Activated CD8-positive, alpha-beta memory T cell treated with anti-CD3 and anti-CD28 coated beads, Interleukin-2, amount 50 U/mL, for 4 hours (primary cell): ENCODE data around the gene SUCNR1.
"Not testable (repeated sequence)": the region's sequence is repeated elsewhere in the genome, so short reads cannot be mapped to it uniquely, and the experiment has no call there.

Source experiments
- DNase-seq: peaks from one replicate; pipeline ENCODE4 v3.0.0-alpha.2; 2020

SUCNR1 gene

DNA sequence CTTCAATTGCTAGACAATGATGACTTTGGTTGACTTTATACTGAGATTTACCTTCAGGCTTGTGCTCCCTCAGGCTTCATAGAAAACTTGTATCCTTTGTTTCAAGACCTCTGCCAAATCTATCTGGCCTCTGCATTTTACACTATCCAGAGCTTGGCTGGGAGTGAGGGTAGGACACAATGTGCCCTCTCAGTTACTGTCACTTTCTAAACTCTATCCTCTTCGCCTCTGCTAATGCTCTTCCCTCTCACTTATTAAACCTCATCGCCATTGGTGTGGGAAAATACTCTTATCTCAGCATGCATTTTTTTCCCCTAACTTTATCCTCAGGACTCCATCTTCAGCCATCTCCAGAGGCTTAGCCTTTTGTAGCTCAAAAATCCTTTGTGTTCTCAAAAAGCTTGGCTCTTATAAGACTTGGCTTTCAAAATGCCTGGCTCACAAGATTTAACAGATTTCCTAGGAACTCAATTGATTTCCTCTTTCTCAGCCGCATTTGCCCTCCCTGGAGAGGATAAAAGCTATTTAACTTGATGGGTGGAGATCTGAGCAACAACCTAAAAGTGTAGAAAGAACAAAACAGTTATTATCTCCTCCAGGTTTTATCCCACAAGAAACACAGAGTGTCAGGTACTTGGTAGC lies 28.3 kb downstream of the SUCNR1 start:
- no peak for DNase-seq

DNA sequence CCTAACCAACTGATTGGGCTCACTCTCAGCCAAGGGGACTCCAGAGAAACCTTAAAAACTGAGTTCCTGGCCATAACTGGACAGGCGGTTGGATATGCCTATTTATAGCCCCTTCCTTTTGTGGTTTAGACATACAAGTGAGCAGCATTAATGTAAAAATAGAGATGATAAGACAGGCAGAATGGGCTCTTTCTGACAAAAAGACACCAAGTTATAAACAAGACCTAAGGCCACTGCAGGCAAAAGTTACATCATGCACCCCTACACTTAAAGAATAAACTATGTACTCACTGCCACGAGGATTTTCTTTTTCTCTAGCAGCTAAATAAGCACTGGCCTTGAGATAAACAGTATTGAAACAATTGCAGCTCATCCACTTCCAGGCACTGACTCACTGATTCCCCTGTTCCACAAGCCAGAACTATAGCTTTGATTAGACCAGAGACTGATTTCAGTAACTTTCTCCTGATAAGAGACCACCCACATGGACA lies 30.1 kb downstream of the SUCNR1 start:
- DNase-seq = no peak

DNA sequence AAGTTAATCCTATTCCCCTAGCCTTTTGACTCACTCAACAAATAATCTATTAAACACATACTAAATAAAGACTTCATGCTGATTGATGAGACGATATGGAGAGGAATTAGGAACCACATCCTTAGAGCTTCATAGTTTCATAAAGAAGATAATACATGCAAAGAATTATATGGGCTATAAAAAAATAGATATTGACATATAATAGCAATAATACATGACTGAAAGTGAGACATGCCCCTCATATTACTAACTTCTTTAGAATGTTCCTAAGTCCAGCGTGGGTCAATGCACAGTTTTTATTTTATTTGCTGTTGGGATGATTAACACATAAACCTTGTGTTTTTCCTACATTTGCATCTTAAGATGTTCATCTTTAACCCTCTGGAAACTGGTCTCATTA lies 32.2 kb downstream of the SUCNR1 start:
- no peak for DNase-seq

DNA sequence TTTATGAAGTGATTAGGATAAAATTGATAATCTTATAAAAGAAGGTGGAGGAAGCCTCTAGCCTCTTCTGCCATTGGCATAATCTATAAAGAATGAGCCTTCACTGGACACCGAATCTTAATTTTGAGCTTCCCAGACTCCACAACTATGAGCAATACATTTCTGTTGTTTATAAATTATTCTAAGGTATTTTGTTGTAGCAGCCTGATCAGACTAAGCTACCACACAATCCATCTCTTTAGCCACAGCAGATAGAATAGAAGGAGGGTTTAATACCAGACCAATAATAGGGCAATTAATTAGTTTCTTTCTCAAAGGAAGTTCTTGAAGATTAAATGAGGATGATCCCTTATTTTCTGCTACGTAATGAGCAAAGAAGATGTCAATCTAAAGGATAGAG lies 33.3 kb downstream of the SUCNR1 start:
- DNase-seq = no peak

DNA sequence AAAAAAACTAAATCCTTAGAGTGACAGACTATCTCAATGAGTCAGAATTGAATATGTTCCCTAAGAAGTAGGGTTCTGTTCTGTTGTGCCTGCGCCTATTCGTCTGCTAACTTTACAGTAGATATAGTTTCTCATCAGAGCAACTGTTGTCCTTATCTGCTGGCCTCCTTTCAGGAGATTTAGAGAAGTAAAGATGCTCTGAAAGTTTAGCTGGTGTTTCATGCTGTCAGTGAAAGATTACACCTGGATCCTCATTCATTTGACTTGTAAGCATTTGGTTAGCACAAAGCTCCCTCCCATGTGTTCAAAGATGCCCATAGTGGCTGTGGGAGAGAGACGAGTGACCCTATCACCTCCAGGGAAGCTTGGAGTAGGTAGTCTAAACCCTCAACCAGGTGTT lies 35.0 kb downstream of the SUCNR1 start:
- no peak for DNase-seq

DNA sequence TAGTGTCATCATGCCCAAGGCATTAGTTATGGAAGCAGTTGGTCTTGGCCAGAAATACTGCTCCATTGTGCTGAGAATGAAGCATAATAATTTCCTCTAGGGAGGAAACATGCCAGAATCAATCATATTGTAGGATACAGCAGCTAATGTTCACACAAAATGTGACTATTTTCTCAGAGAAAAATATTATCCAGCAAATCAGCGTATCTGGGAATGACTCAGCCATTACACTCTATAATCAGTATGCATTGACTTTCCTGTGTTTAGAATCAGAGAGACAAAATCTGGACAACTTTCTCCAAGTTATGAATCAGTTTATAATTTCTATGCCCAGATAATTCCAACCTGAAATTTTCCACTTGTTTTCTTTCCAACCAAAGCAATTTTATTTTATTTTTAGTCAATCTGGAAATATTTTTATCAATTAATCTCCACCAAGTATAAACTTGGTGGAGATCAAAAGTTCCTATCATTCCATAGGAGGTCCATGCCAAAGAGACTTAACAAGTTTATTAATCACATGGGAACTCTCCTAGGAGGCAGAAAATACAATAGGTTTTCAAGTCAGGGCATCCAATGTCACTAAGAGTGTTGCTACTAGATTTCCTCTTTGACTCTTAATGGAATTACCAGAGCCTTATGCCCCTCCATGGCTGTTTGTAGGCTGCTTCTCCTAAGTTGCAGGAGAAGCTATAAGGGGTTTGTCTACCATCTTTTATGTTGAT lies 36.4 kb downstream of the SUCNR1 start:
- no peak for DNase-seq

DNA sequence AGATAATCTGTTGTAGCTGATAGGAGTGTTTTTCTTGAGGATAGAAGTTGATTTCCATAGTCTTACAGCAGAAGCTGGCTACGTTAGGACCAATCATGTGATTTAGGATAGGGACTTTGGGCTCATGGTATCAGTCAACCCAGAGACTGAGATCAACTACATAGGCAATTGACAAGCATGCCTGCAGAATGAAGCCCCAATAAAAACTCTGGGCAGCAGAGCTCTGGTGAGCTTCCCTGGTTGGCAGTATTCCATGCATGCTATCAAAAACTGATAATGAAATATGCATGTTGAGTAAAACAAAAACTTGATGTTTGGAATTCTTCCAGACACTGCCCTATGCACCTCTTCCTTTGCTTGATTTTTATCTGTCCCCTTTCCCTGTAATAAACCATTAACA lies 38.0 kb downstream of the SUCNR1 start:
- DNase-seq = no peak

DNA sequence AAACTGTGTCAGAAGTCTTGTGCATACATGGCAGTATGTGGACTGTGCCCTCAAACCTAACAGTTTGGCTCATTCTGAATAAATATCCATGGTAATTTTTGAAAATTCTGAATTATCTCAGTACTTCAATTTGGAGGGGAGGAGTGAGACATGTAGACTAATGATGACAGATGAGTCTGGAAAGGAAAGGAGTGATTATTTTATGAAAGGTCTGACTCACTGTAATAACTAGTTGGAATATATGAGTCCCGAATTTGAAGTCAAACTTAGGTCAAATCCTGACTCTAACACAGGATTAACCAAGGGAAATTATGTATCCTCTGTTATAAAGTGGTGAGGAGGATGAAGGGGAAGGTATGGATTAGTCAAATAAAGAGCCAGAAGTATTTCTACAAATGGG lies 38.6 kb downstream of the SUCNR1 start:
- DNase-seq = no peak

DNA sequence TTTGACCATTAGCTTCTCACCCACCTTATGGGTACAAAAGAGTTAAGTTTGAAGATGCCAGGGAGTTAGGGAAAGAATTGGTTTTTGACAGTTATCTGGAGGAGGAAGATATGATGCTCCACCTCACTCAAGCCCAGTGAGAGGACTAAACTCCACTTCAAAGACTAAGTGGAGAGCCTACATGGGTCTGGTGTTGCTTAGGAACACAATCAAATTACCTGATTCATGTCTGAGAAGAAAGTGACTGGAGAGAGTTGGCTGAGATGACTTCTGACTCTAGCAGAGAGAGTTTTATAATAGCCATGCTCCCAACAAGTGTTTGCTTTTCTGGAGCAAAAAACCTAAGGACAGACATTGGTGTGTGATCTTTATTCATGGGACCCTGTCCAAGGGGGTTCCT lies 43.3 kb downstream of the SUCNR1 start:
- DNase-seq = no peak

DNA sequence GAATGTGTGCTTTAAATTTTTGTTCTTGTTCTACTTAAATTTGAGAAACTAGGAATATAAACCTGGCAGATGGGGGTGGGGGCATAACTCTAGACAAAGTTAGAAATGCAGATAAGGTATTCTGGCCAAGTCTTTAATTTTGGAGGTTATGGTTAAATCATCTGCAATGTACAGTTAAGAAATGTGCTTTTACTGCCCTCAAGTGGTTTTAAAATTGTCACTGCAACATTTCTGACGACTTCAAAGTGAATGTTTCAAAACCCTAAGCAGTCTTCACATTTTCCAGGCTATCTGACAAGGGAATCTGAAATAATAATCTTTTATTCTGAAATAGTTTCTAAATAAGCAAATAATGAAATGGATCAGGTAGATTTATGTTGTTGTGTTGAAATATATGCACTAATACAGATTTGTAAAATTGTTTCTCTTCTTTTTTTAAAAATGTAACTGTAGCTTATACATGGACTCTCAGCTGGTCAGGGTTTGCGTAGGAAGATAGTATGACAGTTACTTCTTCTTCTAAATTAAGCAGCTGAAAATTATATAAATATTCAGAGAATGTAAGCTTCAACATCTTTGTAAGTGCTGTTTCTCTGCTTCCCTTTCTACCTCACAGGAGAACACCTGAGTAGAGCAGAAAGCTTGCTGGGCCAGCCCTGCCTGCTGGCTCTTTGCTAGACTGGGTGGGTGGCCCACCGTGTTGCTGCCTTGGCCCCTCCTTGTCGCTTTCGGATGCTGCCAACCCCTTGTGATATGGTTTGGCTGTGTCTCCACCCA lies 45.0 kb downstream of the SUCNR1 start:
- no peak for DNase-seq

DNA sequence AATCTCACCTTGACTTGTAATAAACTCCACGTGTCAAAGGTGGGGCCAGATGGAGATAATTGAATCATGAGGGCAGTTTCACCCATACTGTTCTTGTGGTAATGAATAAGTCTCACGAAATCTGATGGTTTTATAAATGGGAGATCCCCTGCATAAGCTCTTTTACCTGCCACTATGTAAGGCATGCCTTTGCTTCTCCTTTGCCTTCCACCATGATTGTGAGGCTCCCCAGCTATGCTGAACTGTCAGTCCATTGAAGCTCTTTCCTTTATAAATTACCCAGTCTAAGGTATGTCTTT lies 45.5 kb downstream of the SUCNR1 start:
- no peak for DNase-seq

DNA sequence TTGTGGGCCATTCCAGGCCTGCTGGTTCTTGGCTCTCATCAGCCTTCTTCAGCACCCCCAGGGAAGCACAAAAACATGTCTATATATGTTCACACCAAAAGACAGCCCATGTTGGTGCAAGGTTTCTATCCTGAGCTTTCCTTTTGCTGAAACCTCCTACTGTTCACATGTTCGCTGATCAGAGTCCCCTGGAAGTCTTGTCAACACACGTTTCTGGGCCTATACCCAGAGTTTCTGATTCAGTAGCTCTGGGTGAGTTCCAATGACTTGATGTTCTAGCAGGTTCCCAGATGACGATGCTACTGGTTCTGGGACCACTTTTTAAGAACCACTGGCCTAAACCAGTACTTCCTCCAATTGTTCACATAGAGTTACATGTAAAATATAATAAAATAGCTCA lies 46.0 kb downstream of the SUCNR1 start:
- no peak for DNase-seq

DNA sequence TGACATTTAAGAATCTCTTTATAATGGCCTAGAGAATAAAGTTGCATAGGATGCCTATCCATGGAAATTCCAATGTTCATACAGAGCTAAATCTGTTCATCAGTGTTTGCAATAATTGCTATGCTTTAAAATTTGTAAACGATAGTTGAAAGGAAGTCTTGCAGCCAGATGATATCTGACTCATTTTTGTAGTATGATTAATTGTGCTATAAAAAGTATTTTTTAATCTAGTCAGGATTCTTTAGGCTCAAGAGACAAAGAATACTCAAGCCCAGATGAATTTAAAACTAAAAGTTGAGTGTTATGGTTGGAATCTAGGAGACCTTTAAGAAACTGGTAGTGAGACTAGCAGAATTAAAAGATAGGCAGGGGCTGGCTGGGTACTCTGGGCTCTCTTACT lies 50.5 kb downstream of the SUCNR1 start:
- DNase-seq = no peak

DNA sequence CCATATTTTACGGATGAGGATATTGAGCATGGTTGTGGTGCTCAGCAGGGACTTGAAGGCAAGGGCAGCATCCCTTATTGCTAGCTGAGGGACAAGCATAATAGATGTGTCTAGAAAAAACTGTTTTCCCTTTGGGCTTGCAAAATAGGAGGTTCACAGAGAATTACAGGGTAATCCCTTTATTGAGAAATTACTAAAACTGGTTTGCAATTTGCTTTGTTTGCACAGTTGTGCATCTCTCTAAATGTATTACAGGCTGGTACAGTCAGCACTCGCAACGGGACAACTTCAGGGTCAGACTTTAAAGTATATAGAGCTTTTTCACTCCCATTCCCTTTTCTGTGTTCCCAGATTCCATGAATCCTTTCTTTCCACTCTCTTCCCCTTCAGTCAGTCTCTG lies 51.3 kb downstream of the SUCNR1 start:
- DNase-seq = no peak

DNA sequence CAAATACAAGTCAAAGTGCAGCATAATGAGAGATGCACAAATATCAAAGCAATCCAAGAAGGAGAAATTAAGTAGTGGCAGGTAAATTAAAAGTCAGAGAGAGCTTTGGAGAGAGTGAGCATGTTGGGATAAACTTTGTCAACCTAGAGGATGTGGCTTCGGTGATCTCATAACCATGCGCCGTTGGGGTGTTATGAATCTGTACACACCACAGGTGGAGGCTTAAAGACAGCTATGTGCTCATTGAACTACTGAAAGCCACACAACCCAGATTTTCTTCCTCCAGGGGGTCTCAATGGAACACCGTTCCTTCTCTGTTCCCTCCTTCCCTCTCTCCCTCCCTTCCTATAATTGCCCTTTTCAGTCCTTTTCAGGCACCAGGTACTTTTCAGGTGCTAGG lies 52.0 kb downstream of the SUCNR1 start:
- DNase-seq = no peak

DNA sequence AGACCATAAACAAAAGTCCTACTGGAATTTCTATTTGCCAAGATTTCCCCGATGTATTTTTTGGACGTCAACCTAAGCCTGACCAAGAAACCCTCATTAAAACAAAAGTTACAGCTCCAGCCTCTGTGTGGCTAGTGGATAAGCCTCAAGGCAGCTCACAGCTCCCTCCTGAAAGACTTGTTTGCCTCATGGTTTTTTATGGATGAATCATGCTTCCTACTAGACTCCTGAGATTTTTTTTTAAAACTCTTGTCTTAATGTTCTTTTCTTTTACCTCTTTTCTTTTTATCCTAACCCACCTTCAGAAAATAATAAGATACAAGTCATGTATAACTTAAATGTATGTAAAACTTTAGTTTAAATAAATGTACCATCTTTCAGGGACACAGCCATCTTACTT lies 52.4 kb downstream of the SUCNR1 start:
- no peak for DNase-seq

DNA sequence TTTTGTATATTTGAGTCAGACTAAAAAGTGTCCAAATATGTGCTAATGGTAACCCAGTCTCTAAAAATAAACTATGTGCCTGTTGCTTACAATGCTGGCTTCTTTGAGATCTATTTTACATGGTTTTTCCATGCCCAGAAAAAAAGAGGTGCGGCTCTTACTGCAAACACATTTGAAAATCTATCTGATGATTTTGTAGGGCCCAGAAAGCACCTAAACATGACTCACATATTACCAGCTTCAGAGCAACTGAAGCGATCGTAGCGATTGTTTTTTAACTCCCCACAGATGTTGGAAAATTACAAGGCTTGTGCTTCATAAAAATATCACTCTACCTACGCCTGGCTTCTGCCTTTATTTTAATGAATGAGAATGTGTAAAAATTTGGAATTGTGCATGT lies 53.5 kb downstream of the SUCNR1 start:
- no peak for DNase-seq

DNA sequence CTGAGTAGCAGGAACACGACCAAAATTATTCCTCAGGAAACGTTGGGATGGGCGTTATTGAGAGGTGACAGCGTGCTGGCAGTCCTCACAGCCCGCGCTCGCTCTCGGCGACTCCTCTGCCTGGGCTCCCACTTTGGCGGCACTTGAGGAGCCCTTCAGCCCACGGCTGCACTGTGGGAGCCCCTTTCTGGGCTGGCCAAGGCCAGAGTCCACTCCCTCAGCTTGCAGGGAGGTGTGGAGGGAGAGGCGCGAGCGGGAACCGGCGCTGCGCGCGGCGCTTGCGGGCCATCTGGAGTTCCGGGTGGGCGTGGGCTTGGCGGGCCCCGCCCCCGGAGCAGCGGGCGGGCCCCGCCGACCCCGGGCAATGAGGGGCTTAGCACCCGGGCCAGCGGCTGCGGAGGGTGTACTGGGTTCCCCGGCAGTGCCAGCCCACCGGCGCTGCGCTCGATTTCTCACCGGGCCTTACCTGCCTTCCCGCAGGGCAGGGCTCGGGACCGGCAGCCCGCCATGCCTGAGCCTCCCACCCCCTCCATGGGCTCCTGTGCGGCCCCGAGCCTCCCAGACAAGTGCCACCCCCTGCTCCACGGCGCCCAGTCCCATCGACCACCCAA lies 54.6 kb downstream of the SUCNR1 start:
- not testable (repeated sequence) for DNase-seq

DNA sequence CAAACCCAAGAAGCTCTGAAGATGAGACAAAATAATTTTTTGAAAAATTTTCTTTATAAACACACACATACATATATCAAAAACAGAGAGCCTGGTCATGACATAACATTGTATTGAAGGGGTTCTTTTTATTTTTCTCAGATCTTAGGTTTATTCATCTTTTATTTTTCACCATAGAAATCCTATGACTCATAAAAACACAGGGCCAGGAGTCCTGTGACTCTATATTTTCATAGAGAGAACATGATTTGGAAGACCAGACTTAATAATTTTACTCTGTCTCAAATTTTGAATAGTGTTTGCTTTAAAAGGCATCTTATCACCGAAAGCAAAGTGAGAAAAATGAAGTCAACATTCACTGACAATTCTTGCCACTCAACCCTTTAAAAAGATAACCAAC lies 57.7 kb downstream of the SUCNR1 start:
- DNase-seq = no peak

DNA sequence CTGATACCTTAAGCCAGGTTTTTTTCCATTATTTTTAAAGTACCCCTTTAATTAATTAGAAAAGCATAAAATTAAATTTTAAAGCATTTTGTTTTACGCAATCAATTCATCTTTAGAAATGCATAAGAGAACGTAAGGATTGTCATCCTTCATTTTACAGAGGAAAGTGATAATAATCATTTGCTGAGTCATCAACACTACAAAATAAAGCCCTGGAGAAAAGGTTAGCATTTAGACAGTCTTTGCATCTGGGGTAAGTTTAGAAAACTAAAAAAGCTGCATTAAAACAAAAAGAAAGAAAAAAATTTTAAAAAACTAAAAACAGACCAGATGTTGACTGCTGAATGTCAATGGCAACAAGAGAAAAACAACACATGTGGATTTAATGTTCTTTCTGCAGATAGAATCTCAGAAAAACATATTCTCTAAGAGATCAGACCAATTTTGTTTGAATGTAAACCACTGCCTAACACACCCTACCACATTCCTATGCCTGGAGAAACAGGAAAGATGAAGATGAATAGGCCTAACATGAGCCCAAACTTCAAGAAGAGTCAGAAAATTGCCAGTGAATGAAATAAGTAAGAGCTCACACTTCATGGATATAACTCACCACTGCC lies 59.9 kb downstream of the SUCNR1 start:
- no peak for DNase-seq
